Measurements from ENCODE around the gene RPL13.

Gene RPL13

DNA sequence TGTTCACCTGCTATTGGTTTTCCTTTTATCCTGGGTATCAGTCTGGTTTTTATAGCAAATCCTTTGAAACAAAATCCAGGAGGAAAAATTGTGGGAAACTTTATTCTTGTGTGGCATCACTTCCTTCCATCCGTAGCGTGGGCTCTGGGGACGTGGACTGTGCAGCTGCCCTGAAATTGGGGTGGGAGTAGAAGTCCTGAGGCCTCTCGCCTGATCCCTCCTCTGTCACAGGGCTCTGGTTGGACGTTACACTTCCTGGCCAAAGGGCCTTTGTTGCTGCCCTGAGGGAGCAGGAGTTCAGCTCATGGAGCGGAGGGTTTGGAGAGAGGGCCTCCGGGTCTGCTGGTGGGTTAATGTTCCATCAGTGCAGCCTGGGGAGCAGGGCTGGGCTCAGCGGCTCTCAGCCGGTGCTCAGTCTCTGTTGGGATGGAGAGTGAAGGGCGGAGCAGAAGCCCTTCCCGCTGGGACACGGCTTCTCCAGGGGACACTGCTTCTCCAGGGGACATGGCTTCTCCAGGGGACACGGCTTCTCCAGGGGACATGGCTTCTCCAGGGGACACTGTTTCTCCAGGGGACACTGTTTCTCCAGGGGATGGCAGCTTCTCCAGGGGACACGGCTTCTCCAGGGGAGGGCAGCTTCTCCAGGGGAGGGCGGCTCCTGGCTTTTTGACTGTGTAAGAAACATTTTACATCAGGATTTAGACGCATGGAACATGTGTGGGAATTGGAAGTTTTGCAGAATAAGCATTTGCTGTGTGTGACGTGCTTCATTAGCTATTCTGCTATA, 15.2 kb upstream of the RPL13 start:
- H3K9me3 ChIP-seq (ENCODE audit: control insufficient read depth, low read length): no peaks in the 10 kb centered on the region
- H2BK5ac ChIP-seq (ENCODE audit: low read depth, low read length, poor library complexity, severe bottlenecking): no peak overlapping the region
- no peak overlapping the region for H2BK12ac ChIP-seq (ENCODE audit: low read length in 2 of 2)
- H3K18ac ChIP-seq (ENCODE audit: low read depth in 1 of 2, low read length in 2 of 2): no peak overlapping the region
- peaks cover 31% of the 10 kb centered on the region for H3K4me1 ChIP-seq (ENCODE audit: control insufficient read depth, insufficient read depth, low read depth, low read length)
- H3K9ac ChIP-seq (ENCODE audit: low read length): no peak overlapping the region
- 97% methylated on average over 15 of the region's 17 CpGs for WGBS
- H3K4ac ChIP-seq (ENCODE audit: low read depth in 1 of 2, low read length in 2 of 2): no peak overlapping the region
- H3K36me3 ChIP-seq (ENCODE audit: control insufficient read depth in 1 of 2, insufficient read depth in 2 of 2, low read depth in 1 of 2, low read length in 2 of 2): peaks cover 66 to 87% of the 10 kb centered on the region in 2 experiments
- H2AK5ac ChIP-seq (ENCODE audit: low read length, severe bottlenecking): no peak overlapping the region
- no peak overlapping the region for H2BK120ac ChIP-seq (ENCODE audit: low read depth, low read length)
- H3K27me3 ChIP-seq (ENCODE audit: control insufficient read depth in 1 of 2, insufficient read depth in 1 of 2, low read length in 2 of 2): no peaks in the 10 kb centered on the region
- no peak overlapping the region for H4K91ac ChIP-seq (ENCODE audit: low read length)
- H3K27ac ChIP-seq (ENCODE audit: low read length, poor library complexity, severe bottlenecking): no peak overlapping the region
- H2BK15ac ChIP-seq (ENCODE audit: low read depth, poor library complexity, severe bottlenecking): no peak overlapping the region
- peaks cover 33% of the 10 kb centered on the region for H3K79me1 ChIP-seq (replicated peaks; ENCODE audit: low read length, poor library complexity, severe bottlenecking)
- H3K23ac ChIP-seq (ENCODE audit: low read length in 2 of 2): no peak overlapping the region
- H3K4me3 ChIP-seq (ENCODE audit: insufficient read depth in 1 of 2, low read depth in 1 of 2, low read length in 2 of 2): no peak overlapping the region
- no peak overlapping the region for H2AFZ ChIP-seq (ENCODE audit: low read depth, low read length)
- DNase-seq: no peak
- H4K8ac ChIP-seq (ENCODE audit: low read length): no peak overlapping the region
- H3K4me2 ChIP-seq (ENCODE audit: low read length, poor library complexity, severe bottlenecking): peak overlapping the region; percentile 18
- no peak overlapping the region for H3K14ac ChIP-seq (ENCODE audit: low read length in 2 of 2)

- Histone ChIP-seq H4K91ac (ENCODE audit: low read length) (no peak overlapping the region), H3K9ac (ENCODE audit: low read length) (no peak overlapping the region), H2BK5ac (ENCODE audit: low read depth, low read length, poor library complexity, severe bottlenecking) (no peak overlapping the region), H3K27ac (ENCODE audit: low read length, poor library complexity, severe bottlenecking) (no peak overlapping the region), H3K36me3 (ENCODE audit: control insufficient read depth in 1 of 2, insufficient read depth in 2 of 2, low read depth in 1 of 2, low read length in 2 of 2) (peaks cover 69 to 88% of the 10 kb centered on the region in 2 experiments), H2AFZ (ENCODE audit: low read depth, low read length) (no peak overlapping the region), H3K27me3 (ENCODE audit: control insufficient read depth in 1 of 2, insufficient read depth in 1 of 2, low read length in 2 of 2) (no peaks in the 10 kb centered on the region), H3K4me1 (ENCODE audit: control insufficient read depth, insufficient read depth, low read depth, low read length) (peaks cover 31% of the 10 kb centered on the region), H3K4me3 (ENCODE audit: insufficient read depth in 1 of 2, low read depth in 1 of 2, low read length in 2 of 2) (no peak overlapping the region), H2BK12ac (ENCODE audit: low read length in 2 of 2) (no peak overlapping the region), H2AK5ac (ENCODE audit: low read length, severe bottlenecking) (no peak overlapping the region), H2BK15ac (ENCODE audit: low read depth, poor library complexity, severe bottlenecking) (no peak overlapping the region), H2BK120ac (ENCODE audit: low read depth, low read length) (no peak overlapping the region), H3K23ac (ENCODE audit: low read length in 2 of 2) (no peak overlapping the region), H3K4ac (ENCODE audit: low read depth in 1 of 2, low read length in 2 of 2) (no peak overlapping the region), H3K18ac (ENCODE audit: low read depth in 1 of 2, low read length in 2 of 2) (no peak overlapping the region), H4K8ac (ENCODE audit: low read length) (no peak overlapping the region), H3K79me1 (replicated peaks; ENCODE audit: low read length, poor library complexity, severe bottlenecking) (peaks cover 32% of the 10 kb centered on the region), H3K9me3 (ENCODE audit: control insufficient read depth, low read length) (no peaks in the 10 kb centered on the region), H3K4me2 (ENCODE audit: low read length, poor library complexity, severe bottlenecking) (peak overlapping the region; percentile 24), H3K14ac (ENCODE audit: low read length in 2 of 2) (no peak overlapping the region)
- DNase-seq: no peak
- 98% methylated on average over 25 of the region's 26 CpGs for WGBS
These were observed 14.5 kb upstream of the RPL13 start for GRCh38 chr16:89545831-89546574.

DNA sequence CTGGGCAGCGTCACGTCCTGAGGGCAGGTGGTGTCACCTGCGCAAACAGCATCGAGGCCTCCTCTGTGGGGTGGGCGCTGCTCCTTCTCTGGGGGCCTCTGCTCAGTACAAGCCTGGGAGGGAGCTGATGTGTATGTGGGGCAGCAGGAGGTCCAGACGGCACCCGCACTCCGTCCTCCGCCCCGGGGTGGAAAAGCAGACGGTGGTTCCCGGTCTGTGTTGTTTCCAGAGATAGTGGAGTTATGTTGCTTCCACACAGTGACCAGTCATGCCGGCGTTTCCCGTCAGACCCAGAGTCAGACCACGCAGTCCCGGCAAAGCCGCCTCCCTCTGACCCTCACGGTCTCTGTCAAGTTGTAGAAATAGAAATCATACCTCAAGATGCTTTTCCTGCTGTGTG, 13.7 kb upstream of the RPL13 start:
- Histone ChIP-seq H2BK120ac (ENCODE audit: low read depth, low read length) (no peak overlapping the region), H4K8ac (ENCODE audit: low read length) (no peak overlapping the region), H2BK12ac (ENCODE audit: low read length in 2 of 2) (no peak overlapping the region), H2BK15ac (ENCODE audit: low read depth, poor library complexity, severe bottlenecking) (no peak overlapping the region), H3K36me3 (ENCODE audit: control insufficient read depth in 1 of 2, insufficient read depth in 2 of 2, low read depth in 1 of 2, low read length in 2 of 2) (peaks cover 70 to 88% of the 10 kb centered on the region in 2 experiments), H3K4me1 (ENCODE audit: control insufficient read depth, insufficient read depth, low read depth, low read length) (peaks cover 29% of the 10 kb centered on the region), H3K79me1 (replicated peaks; ENCODE audit: low read length, poor library complexity, severe bottlenecking) (peaks cover 30% of the 10 kb centered on the region), H3K4me3 (ENCODE audit: insufficient read depth in 1 of 2, low read depth in 1 of 2, low read length in 2 of 2) (no peak overlapping the region), H3K27me3 (ENCODE audit: control insufficient read depth in 1 of 2, insufficient read depth in 1 of 2, low read length in 2 of 2) (no peaks in the 10 kb centered on the region), H3K9me3 (ENCODE audit: control insufficient read depth, low read length) (no peaks in the 10 kb centered on the region), H2BK5ac (ENCODE audit: low read depth, low read length, poor library complexity, severe bottlenecking) (no peak overlapping the region), H3K18ac (ENCODE audit: low read depth in 1 of 2, low read length in 2 of 2) (no peak overlapping the region), H3K14ac (ENCODE audit: low read length in 2 of 2) (no peak overlapping the region), H2AK5ac (ENCODE audit: low read length, severe bottlenecking) (no peak overlapping the region), H3K4ac (ENCODE audit: low read depth in 1 of 2, low read length in 2 of 2) (no peak overlapping the region), H3K4me2 (ENCODE audit: low read length, poor library complexity, severe bottlenecking) (no peak overlapping the region), H4K91ac (ENCODE audit: low read length) (no peak overlapping the region), H2AFZ (ENCODE audit: low read depth, low read length) (no peak overlapping the region), H3K27ac (ENCODE audit: low read length, poor library complexity, severe bottlenecking) (no peak overlapping the region), H3K23ac (ENCODE audit: low read length in 2 of 2) (no peak overlapping the region), H3K9ac (ENCODE audit: low read length) (no peak overlapping the region)
- WGBS: 94% methylated on average over 19 of the region's 19 CpGs
- DNase-seq: no peak

GRCh38 chr16:89547291-89547690, 13.2 kb upstream of the RPL13 start:
- H2BK5ac ChIP-seq (ENCODE audit: low read depth, low read length, poor library complexity, severe bottlenecking): no peak overlapping the region
- no peaks in the 10 kb centered on the region for H3K27me3 ChIP-seq (ENCODE audit: control insufficient read depth in 1 of 2, insufficient read depth in 1 of 2, low read length in 2 of 2)
- no peak overlapping the region for H2BK120ac ChIP-seq (ENCODE audit: low read depth, low read length)
- no peak overlapping the region for H3K4me3 ChIP-seq (ENCODE audit: insufficient read depth in 1 of 2, low read depth in 1 of 2, low read length in 2 of 2)
- no peak overlapping the region for H3K27ac ChIP-seq (ENCODE audit: low read length, poor library complexity, severe bottlenecking)
- H3K9ac ChIP-seq (ENCODE audit: low read length): no peak overlapping the region
- no peak overlapping the region for H3K23ac ChIP-seq (ENCODE audit: low read length in 2 of 2)
- H3K4me2 ChIP-seq (ENCODE audit: low read length, poor library complexity, severe bottlenecking): no peak overlapping the region
- H4K91ac ChIP-seq (ENCODE audit: low read length): no peak overlapping the region
- peaks cover 31% of the 10 kb centered on the region for H3K79me1 ChIP-seq (replicated peaks; ENCODE audit: low read length, poor library complexity, severe bottlenecking)
- peaks cover 71 to 89% of the 10 kb centered on the region in 2 experiments for H3K36me3 ChIP-seq (ENCODE audit: control insufficient read depth in 1 of 2, insufficient read depth in 2 of 2, low read depth in 1 of 2, low read length in 2 of 2)
- no peak overlapping the region for H3K4ac ChIP-seq (ENCODE audit: low read depth in 1 of 2, low read length in 2 of 2)
- no peak for DNase-seq
- H3K14ac ChIP-seq (ENCODE audit: low read length in 2 of 2): no peak overlapping the region
- H2BK12ac ChIP-seq (ENCODE audit: low read length in 2 of 2): no peak overlapping the region
- H3K9me3 ChIP-seq (ENCODE audit: control insufficient read depth, low read length): no peaks in the 10 kb centered on the region
- H3K18ac ChIP-seq (ENCODE audit: low read depth in 1 of 2, low read length in 2 of 2): no peak overlapping the region
- WGBS: 95% methylated on average over 15 of the region's 17 CpGs
- H2AFZ ChIP-seq (ENCODE audit: low read depth, low read length): no peak overlapping the region
- H2BK15ac ChIP-seq (ENCODE audit: low read depth, poor library complexity, severe bottlenecking): no peak overlapping the region
- peaks cover 27% of the 10 kb centered on the region for H3K4me1 ChIP-seq (ENCODE audit: control insufficient read depth, insufficient read depth, low read depth, low read length)
- no peak overlapping the region for H2AK5ac ChIP-seq (ENCODE audit: low read length, severe bottlenecking)
- no peak overlapping the region for H4K8ac ChIP-seq (ENCODE audit: low read length)

Data from mesenchymal stem cell (in vitro differentiated cells and primary cell).